Uterus (tissue), 4 donors: ENCODE data around the gene DNTT. TPM values are rescaled to one million over a fixed set of nuclear protein-coding genes. Genes with fewer than 3 reads are reported as not detected.

Experiments
- DNase-seq, 2 donors: peaks; one replicate each; pipeline ENCODE4 v3.0.0-alpha.2; 2019 to 2020
- H3K27ac ChIP-seq, 2 donors: fragments of 200-600 bp; sonication (generic); 1 replicate in 1 of 2; 2 replicates in 1 of 2; pipeline ENCODE4 v1.5.1; 2016 to 2018
- H3K27me3 ChIP-seq, 2 donors: fragments of 200-600 bp; sonication (generic); one replicate each; pipeline ENCODE4 v1.5.1; 2018 to 2019; ENCODE audit warnings: control low read depth in 1 of 2
- H3K36me3 ChIP-seq, 2 donors: fragments of 200-600 bp; sonication (generic); one replicate each; pipeline ENCODE4 v1.5.1; 2019; ENCODE audit warnings: control low read depth in 1 of 2
- H3K4me1 ChIP-seq, 2 donors: fragments of 200-600 bp; sonication (generic); one replicate each; pipeline ENCODE4 v1.5.1; 2018 to 2019; ENCODE audit warnings: control low read depth in 1 of 2
- H3K4me3 ChIP-seq, 2 donors: fragments of 200-600 bp; sonication (generic); 1 replicate in 1 of 2; 2 replicates in 1 of 2; pipeline ENCODE4 v1.5.1; 2018 to 2019; ENCODE audit warnings: mild to moderate bottlenecking in 1 of 2
- H3K9me3 ChIP-seq, 2 donors: fragments of 200-600 bp; sonication (generic); one replicate each; pipeline ENCODE4 v1.5.1; 2019; ENCODE audit warnings: control low read depth in 1 of 2
- POLR2A ChIP-seq, 2 donors: fragments of 450-650 bp; IDR thresholded peaks; one replicate each; pipeline ENCODE4 v1.6.1; 2016; ENCODE audit warnings: antibody characterized with exemption in 2 of 2, mild to moderate bottlenecking in 1 of 2, moderate library complexity in 1 of 2
- intact Hi-C: fragments of 100-400 bp; cut with DNase I; formaldehyde crosslinking; loops from one replicate; pipeline ENCODE4 v1.15.1; 2023; ENCODE audit warnings: low total_unique reads
- total RNA-seq, 4 donors: library from RNA; depleted of rRNA in 3 of 4; stranded (reverse); fragments of >200 nt in 3 of 4; gene quantifications; one replicate each; pipeline versions ENCODE4 v1.1.0 to v1.2.4, GENCODE V29; 2014 to 2023
- TF ChIP-seq, protein P1 (sequence below), 4 experiments: fragments of 200-600 bp in 2 of 4; fragments of 450-650 bp in 2 of 4; sonication (generic) in 2 of 4; IDR thresholded peaks; one replicate each; pipeline ENCODE4 v1.5.1; 2016 to 2019; ENCODE audit warnings: antibody characterized with exemption in 4 of 4, mild to moderate bottlenecking in 2 of 4, moderate library complexity in 1 of 4
- donor health status: DM: yes; HTN: yes; CAD: no.

DNTT gene
- total RNA-seq, 4 donors from 2014 or later, result 0.28 TPM; not detected in 3

DNA sequence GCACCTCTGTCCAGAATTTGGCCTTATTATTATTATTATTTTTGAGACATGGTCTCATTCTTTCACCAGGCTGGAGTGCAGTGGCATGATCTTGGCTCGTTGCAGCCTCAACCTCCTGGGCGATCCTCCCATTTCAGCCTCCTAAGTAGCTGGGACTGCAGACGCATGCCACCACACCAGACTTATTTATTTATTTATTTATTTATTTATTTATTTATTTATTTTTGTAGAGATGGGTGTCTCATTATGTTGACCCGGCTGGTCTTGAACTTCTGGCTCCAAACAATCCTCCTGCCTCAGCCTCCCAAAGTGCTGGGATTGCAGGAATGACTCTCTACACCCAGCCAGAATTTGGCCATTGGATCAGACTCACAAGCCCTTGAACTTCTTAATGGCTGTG, 39.3 kb upstream of the DNTT start:
- Histone ChIP-seq H3K27ac (no peak overlapping the region), H3K9me3 (no peaks in the 10 kb centered on the region), H3K4me1 (no peaks in the 10 kb centered on the region), H3K36me3 (no peaks in the 10 kb centered on the region), H3K27me3 (no peaks in the 10 kb centered on the region), H3K4me3 (no peak overlapping the region)
- intact Hi-C loops, result no loop called here
- DNase-seq, result no peak
- TF ChIP-seq, protein P1, sequence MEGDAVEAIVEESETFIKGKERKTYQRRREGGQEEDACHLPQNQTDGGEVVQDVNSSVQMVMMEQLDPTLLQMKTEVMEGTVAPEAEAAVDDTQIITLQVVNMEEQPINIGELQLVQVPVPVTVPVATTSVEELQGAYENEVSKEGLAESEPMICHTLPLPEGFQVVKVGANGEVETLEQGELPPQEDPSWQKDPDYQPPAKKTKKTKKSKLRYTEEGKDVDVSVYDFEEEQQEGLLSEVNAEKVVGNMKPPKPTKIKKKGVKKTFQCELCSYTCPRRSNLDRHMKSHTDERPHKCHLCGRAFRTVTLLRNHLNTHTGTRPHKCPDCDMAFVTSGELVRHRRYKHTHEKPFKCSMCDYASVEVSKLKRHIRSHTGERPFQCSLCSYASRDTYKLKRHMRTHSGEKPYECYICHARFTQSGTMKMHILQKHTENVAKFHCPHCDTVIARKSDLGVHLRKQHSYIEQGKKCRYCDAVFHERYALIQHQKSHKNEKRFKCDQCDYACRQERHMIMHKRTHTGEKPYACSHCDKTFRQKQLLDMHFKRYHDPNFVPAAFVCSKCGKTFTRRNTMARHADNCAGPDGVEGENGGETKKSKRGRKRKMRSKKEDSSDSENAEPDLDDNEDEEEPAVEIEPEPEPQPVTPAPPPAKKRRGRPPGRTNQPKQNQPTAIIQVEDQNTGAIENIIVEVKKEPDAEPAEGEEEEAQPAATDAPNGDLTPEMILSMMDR (IDR thresholded peaks at IDR 0.05), result no peak
- no peak for TF ChIP-seq POLR2A (IDR thresholded peaks at IDR 0.05)

DNA sequence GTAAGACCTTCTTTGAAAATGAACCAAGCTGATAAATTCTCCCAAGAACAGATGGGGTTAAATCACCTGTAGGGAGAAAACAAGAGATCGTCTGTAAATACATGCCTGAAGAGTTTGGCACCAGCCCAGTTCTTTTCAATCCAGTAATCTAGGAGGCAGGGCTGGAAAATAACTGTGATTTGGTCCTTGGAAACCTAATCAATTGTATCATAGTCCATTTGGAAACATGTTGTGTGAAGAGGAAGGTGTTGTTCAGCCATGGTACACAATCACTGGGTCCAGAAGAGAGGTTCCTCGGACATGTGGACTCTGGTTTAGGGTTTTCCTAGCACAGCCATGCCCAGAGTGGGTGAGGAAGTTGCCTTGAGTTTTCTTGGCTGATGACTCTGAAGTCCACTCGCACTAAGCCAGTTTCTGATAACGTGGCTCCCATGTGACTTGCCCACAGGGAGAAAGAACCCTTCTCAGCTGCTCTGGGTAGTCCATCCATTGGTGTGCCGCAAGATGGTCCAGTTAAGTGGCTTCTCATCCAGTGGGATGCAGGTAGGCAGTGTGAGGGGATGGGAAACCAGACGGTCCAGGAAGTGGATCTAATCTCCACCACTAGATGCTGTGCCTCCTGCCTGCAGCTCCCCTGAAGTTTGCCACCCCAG, 38.0 kb upstream of the DNTT start:
- H3K4me1 ChIP-seq, result no peaks in the 10 kb centered on the region
- H3K27ac ChIP-seq, result no peak overlapping the region
- no peaks in the 10 kb centered on the region for H3K27me3 ChIP-seq
- intact Hi-C loops, result no loop called here
- H3K4me3 ChIP-seq, result no peak overlapping the region
- TF ChIP-seq POLR2A (IDR thresholded peaks at IDR 0.05), result no peak
- TF ChIP-seq, protein P1 (IDR thresholded peaks at IDR 0.05), result no peak
- no peaks in the 10 kb centered on the region for H3K36me3 ChIP-seq
- DNase-seq, result no peak
- no peaks in the 10 kb centered on the region for H3K9me3 ChIP-seq

DNA sequence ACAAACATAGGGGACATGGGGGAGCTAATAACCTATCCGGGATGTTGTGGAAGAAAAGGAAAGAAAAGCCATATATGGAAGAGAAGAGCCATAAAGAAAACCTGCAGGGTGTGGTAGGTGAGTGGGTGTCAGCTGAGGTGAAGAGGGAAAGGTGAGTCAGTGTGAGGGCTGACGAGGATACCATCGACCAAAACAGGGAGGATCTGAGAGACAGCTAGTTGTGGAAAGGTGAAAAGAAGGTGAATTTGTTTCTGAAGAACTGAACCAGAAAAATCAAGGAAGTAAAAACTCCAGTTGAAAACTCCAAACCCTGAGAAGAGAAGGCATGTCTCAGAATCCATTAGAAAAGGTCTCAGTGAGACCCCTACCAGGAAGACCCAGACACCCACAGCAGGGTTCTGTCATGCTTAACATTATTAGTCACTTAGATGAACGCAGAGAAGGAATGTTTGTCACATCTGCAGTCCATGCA, 37.0 kb upstream of the DNTT start:
- Histone ChIP-seq H3K9me3 (no peaks in the 10 kb centered on the region), H3K4me3 (no peak overlapping the region), H3K27me3 (no peaks in the 10 kb centered on the region), H3K4me1 (no peaks in the 10 kb centered on the region), H3K27ac (no peak overlapping the region), H3K36me3 (no peaks in the 10 kb centered on the region)
- intact Hi-C loops, result no loop called here
- no peak for DNase-seq
- TF ChIP-seq, protein P1 (IDR thresholded peaks at IDR 0.05), result no peak
- no peak for TF ChIP-seq POLR2A (IDR thresholded peaks at IDR 0.05)

DNA sequence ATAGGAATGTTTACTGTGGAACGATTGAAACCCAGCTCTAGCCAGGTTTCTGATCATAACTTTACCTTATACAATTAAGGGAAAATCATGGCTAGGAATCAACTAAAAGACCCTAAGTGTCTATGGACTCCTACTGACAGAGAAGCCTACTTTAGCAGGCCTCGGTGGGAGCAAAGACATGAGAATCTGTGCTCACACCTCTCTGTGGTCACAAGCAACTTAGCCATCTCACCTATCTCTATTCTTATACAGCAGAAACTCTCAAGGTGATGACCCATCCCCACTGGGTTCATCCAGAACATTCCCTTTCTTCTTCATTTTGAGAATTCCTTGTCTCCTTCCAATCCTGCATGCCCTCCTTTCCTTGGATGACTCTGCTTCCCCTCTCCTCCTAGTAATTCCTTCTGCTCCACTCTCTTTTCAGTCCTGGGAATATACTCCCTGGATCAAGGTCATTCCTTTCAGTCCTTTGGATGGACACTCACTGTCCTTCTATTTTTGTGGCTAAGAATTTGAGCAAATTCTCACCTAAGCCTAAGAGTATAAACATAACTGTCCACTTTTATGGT, 35.8 kb upstream of the DNTT start:
- Histone ChIP-seq H3K4me3 (no peak overlapping the region), H3K27me3 (no peaks in the 10 kb centered on the region), H3K4me1 (no peaks in the 10 kb centered on the region), H3K9me3 (no peaks in the 10 kb centered on the region), H3K36me3 (no peaks in the 10 kb centered on the region), H3K27ac (no peak overlapping the region)
- intact Hi-C loops, result no loop called here
- TF ChIP-seq POLR2A (IDR thresholded peaks at IDR 0.05), result no peak
- TF ChIP-seq, protein P1 (IDR thresholded peaks at IDR 0.05), result no peak
- DNase-seq, result no peak

DNA sequence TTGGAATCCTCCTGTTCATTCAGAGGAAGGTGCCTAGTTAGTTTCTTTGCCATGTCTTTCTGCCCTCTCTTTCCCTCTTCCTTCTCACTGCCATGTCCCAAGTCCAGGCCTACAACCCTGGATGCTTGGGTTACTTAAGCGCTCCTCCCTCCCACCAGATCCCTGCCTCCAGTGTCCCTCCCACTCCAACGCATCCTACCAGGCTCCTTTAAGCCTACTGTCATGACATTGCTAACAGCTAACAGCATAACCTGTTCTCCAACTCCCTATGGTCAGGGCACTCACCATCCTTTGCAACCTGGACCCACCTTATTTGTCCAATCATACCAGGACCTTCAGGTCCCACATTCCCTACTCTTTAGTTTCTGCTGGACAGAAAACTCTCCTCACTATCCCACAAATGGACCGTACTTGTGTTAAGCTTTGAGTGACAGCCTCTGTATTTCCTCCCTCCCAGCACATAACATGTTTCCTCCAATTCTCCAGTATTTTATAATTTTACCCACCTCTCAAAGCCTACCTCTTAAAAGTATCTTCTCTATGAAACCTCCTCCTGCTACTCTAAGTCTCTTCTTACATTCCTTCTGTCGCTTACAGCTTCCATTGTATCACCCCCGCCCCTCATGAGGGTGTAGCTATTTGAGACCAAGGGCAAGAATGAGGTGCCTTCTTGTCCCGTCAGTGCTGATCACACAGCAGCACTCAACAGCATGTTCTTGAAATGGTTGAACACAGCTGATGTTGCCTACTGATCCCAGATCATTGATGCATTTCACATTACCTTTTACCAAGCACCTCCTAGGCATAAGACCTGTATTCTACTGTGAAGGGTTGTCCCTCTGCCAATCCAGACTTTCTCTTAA, 34.6 kb upstream of the DNTT start:
- no peak for DNase-seq
- TF ChIP-seq, protein P1 (IDR thresholded peaks at IDR 0.05), result no peak
- no peak for TF ChIP-seq POLR2A (IDR thresholded peaks at IDR 0.05)
- Histone ChIP-seq H3K4me3 (no peak overlapping the region), H3K27me3 (no peaks in the 10 kb centered on the region), H3K9me3 (no peaks in the 10 kb centered on the region), H3K4me1 (no peaks in the 10 kb centered on the region), H3K27ac (no peak overlapping the region), H3K36me3 (no peaks in the 10 kb centered on the region)
- intact Hi-C loops, result no loop called here
